Mucosa of descending colon (tissue), 3 donors: ENCODE results near the gene TACSTD2. TPM values are rescaled to one million over a fixed set of nuclear protein-coding genes. Genes with fewer than 3 reads are reported as not detected.

Experiments
- ATAC-seq: fragments of 200-7000 bp; cut with Tn5 transposase; one replicate; pipeline ENCODE4 v1.9.1; 2020; ENCODE audit warnings: mild to moderate bottlenecking, moderate library complexity
- DNase-seq, 3 donors: peaks; one replicate each; pipeline ENCODE4 v3.0.0-alpha.2; 2020
- H3K36me3 ChIP-seq: fragments of 200-600 bp; one replicate; pipeline ENCODE4 v1.8.0; 2021; ENCODE audit warnings: low read depth, mild to moderate bottlenecking
- H3K4me1 ChIP-seq: fragments of 200-600 bp; one replicate; pipeline ENCODE4 v1.8.0; 2021; ENCODE audit warnings: low read depth, mild to moderate bottlenecking
- H3K4me3 ChIP-seq: fragments of 200-600 bp; one replicate; pipeline ENCODE4 v1.8.0; 2021; ENCODE audit warnings: mild to moderate bottlenecking
- H3K9me3 ChIP-seq: fragments of 200-600 bp; one replicate; pipeline ENCODE4 v1.8.0; 2021; ENCODE audit warnings: mild to moderate bottlenecking
- CTCF ChIP-seq: fragments of 200-600 bp; IDR thresholded peaks from one replicate; pipeline ENCODE4 v1.8.0; 2022; ENCODE audit warnings: antibody characterized with exemption, mild to moderate bottlenecking
- intact Hi-C, 2 donors: fragments of 100-400 bp; cut with DNase I in 1 of 2; cut with micrococcal nuclease in 1 of 2; formaldehyde crosslinking; loops; one replicate each; pipeline versions ENCODE4 v1.11.0 to v1.11.1; 2022; cut with DNase I, micrococcal nuclease
- total RNA-seq, 3 donors: library from RNA; stranded (reverse); fragmentation: NEBNext Ultra II Directional in 2 of 3; extraction: Animal tissue kit (Norgen Biotek cat#: 25700) in 2 of 3; gene quantifications; one replicate each; pipeline versions ENCODE4 v1.2.1 to v1.2.4, GENCODE V29; 2021 to 2023
- donor health status: DM: no; HTN: no; CAD: no; lungs with moderate emphysema.
- donor health status: DM: no; HTN: no; CAD: no.
- donor health status: DM: no; HTN: yes; CAD: no.

Gene TACSTD2
- total RNA-seq, 3 donors from 2014 or later: 0.23 to 0.65 (median 0.32) TPM

- intact Hi-C loops: no loop called here
- ATAC-seq: no peak
- Histone ChIP-seq H3K4me3 (no peak overlapping the region), H3K36me3 (no peaks in the 10 kb centered on the region), H3K9me3 (no peaks in the 10 kb centered on the region), H3K4me1 (peaks cover 13% of the 10 kb centered on the region)
- TF ChIP-seq CTCF: no peak
- DNase-seq: no peak
Measured at GRCh38 chr1:58573705-58574591, 3.1 kb downstream of the TACSTD2 start.

GRCh38 chr1:58573138-58573537 lies 3.9 kb downstream of the TACSTD2 start:
- Histone ChIP-seq H3K9me3 (no peaks in the 10 kb centered on the region), H3K4me1 (peaks cover 13% of the 10 kb centered on the region), H3K4me3 (no peak overlapping the region), H3K36me3 (no peaks in the 10 kb centered on the region)
- no peak for ATAC-seq
- TF ChIP-seq CTCF: no peak
- DNase-seq: no peak
- intact Hi-C loops: no loop called here

- no peak for ATAC-seq
- no peak for TF ChIP-seq CTCF
- Histone ChIP-seq H3K9me3 (no peaks in the 10 kb centered on the region), H3K4me3 (no peak overlapping the region), H3K4me1 (peaks cover 13% of the 10 kb centered on the region), H3K36me3 (no peaks in the 10 kb centered on the region)
- no peak for DNase-seq
- intact Hi-C loops: no loop called here
Measured at GRCh38 chr1:58572690-58573089, 4.4 kb downstream of the TACSTD2 start.

GRCh38 chr1:58571616-58572015 lies 5.4 kb downstream of the TACSTD2 start:
- ATAC-seq: no peak
- TF ChIP-seq CTCF: no peak
- Histone ChIP-seq H3K4me3 (no peak overlapping the region), H3K36me3 (no peaks in the 10 kb centered on the region), H3K4me1 (peaks cover 5% of the 10 kb centered on the region), H3K9me3 (no peaks in the 10 kb centered on the region)
- DNase-seq: no peak
- intact Hi-C loops: no loop called here

- H3K9me3 ChIP-seq: no peaks in the 10 kb centered on the region
- H3K36me3 ChIP-seq: no peaks in the 10 kb centered on the region
- ATAC-seq (no peak), DNase-seq (no peak)
- no peak overlapping the region for H3K4me3 ChIP-seq
- H3K4me1 ChIP-seq: no peaks in the 10 kb centered on the region
- TF ChIP-seq CTCF: no peak
- intact Hi-C loops: no loop called here
Measured at GRCh38 chr1:58570817-58571216, 6.2 kb downstream of the TACSTD2 start.
